HG03457 (cell line): ENCODE results near the gene LTBP2.

Experiments
- ATAC-seq: cut with Tn5 transposase; IDR thresholded peaks from one replicate; pipeline ENCODE4 v1.9.1; 2021; ENCODE audit warnings: moderate number of reproducible peaks; ENCODE audit not compliant: unreplicated experiment

Gene LTBP2

GRCh38 chr14:74611650-74612349 lies at the start of gene LTBP2:
Gene LTBP2, minus strand, starts transcription at chr14:74612237. Its CDS starts 293 bp downstream, at chr14:74611944.
- ATAC-seq: no peak

GRCh38 chr14:74660863-74661262 lies 48.8 kb upstream of the LTBP2 start:
- no peak for ATAC-seq

- ATAC-seq: no peak
Measured at GRCh38 chr14:74660167-74660566, 48.1 kb upstream of the LTBP2 start.

DNA sequence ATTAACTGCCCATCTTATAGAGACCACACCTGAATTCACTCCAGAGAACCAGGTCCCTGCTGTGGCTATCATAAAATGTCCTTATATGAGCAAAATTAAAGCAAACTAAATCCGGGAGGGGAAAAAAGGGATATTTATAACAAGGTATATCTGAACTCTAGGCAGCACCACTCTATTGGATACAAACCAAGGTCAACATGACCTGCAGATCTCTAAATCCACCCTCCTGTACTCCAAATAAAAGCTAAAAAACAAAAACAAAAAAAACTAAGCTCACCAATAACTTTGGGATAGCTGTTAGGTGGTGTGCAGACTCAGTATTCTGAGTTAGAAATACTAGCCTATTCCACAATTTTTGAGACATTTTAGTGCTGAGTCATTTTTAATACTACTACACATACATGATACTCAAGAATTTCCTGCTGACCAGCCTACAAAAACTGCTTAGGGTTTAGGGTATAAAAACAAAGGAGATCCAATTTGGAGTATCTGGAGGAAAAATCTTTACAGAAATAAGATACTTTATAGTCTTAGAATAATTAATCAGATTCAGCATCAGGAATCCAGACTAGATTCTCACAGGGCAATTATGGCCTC lies 46.6 kb upstream of the LTBP2 start:
- no peak for ATAC-seq

DNA sequence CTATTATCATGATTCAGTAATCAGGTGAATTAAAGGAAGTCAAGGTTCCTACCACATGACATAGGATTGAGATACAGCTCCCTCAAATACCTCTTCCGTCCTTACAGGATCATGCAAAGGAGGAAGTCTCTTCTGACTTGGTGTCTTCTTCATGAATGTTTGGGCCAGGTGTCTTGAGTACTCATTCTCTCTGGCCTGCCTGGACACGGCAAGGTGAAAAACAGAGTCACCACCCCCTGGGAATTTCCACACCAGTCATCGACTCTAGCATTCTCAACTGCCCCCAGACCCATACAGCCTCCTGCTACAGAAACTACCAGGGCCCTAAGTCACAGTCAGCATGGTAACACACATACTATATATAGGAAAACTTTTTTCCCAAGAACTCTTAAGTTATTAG lies 44.9 kb upstream of the LTBP2 start:
- ATAC-seq: no peak

DNA sequence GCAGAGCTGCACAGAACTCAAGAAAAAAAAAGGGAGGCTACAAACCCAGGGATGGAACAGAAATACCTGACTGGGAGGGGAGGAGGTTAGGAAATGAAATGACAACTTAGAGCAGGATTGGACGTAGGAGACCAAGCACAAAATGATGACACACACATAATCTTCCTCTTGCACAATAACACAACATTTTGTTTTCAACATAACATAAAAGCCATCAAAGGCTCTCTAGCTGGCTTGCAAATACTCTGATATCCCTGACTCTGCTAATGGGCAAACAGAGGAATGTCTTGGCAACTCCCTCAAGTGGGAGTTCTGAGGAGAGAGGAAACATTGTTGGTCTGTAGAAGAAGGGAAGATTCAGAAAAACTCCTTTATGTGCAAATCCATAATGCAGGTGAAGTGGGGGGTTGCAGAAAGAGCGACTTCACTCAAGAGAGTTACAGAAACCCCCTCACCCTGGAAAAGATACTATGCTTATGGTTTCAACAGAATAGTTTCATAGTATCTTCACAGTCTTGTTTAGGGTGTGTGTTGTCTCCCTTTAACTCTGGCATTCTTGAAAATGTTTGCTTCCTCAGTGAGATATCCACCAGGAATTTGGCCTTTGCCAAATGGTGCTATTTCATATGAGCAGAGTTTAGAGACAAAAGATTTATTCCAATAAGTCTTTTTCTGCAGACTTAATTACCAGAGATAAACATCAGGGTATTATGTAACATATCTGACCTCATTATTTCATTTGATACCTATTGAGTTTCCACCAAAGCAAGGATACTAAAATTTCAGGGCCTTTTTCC lies 43.8 kb upstream of the LTBP2 start:
- no peak for ATAC-seq

GRCh38 chr14:74654931-74655330 lies 42.9 kb upstream of the LTBP2 start:
- ATAC-seq: no peak

DNA sequence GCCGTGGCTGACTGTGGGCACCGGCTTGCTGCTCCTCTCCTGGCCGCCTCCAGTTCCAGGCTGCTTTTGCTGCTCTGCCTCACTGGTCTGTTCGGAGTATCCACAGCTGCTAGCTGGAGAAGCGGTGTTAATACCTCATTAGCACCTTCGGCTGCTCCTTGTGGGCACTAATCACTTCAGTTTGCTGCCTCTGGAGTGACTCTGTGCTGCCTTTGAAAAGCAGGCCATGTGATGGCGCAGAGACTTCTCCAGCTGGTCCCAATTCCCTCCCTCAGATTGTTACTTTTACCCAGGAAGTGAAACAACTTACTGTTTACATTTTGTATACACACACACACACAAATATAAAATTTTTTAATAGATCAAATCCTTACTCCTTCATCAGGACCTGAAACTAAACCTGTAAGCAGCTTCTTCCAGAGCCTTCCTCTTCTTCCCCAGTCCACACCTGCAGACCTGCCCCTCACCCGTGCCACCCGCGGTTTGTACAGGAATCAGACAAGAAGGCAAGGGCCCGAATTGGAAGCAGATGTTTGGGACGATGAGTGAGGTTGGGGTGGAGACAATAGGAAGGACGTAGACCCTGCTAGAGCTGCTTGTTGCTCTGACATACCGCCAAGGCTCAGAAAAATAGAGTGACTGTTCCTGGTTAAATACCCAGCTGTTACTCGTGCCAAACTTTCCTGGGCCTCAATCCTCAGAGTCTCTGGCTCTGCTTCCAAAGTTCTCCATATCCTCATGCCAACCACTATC lies 41.5 kb upstream of the LTBP2 start:
- no peak for ATAC-seq

DNA sequence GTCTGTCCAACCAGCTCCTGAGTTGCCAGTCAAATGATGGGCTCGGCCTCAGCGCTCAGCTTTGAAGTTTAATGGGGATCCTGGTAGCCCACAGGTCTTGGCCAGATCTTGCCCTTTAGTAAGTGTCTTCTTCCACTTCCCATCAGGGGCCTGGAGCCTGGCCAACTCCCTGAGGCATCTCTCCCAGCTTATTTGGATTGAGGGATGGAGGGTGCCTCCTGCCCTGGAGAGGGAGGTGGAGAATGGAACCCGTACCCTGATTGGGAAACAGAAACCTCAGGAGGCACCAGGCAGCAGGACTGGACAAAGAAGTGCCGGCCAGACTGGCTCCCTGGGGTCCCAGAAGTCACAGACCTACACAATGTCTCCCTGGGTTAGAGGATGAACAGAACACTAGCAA lies 40.5 kb upstream of the LTBP2 start:
- ATAC-seq: no peak

- no peak for ATAC-seq
Measured at GRCh38 chr14:74650927-74651686, 39.1 kb upstream of the LTBP2 start.

DNA sequence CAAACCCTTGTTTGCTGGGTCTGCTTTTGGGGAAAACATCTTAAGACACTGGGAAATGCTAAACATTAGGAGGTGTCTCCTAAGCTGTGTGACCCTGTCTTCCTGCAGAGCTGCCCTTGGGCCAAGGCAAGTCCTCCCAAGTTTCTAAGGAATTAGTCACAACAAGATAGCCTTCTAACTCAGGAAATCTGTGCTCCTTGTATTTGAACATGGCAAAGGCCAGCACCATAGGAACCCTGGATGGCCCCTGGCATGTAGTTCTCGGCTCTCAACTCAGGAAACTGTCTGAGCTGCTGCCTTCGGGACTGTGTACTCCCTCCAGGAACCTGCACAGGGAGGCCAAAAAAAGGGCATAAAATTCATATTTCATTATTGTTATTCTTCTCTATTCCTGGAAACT lies 37.6 kb upstream of the LTBP2 start:
- ATAC-seq: no peak

DNA sequence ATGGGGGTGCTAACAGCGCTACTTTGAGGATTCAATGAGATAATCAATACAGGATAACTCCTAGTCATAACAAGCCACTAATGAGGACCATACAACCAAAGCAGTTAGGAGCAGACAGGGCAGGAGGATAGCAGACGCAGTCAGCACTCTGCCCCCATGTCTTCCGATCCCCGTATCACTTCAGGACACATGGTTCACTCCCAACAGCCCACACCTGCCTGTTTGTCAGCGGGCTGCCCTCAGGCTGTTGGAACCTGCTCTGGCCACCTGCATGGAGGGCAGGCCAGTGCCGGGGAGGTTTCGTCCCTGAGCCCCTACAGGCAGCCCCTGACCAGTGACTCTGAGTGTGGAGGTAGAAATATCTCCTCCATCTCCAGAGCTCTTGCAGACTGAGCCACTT lies 37.1 kb upstream of the LTBP2 start:
- no peak for ATAC-seq

GRCh38 chr14:74648601-74649000 lies 36.6 kb upstream of the LTBP2 start:
- ATAC-seq: no peak

DNA sequence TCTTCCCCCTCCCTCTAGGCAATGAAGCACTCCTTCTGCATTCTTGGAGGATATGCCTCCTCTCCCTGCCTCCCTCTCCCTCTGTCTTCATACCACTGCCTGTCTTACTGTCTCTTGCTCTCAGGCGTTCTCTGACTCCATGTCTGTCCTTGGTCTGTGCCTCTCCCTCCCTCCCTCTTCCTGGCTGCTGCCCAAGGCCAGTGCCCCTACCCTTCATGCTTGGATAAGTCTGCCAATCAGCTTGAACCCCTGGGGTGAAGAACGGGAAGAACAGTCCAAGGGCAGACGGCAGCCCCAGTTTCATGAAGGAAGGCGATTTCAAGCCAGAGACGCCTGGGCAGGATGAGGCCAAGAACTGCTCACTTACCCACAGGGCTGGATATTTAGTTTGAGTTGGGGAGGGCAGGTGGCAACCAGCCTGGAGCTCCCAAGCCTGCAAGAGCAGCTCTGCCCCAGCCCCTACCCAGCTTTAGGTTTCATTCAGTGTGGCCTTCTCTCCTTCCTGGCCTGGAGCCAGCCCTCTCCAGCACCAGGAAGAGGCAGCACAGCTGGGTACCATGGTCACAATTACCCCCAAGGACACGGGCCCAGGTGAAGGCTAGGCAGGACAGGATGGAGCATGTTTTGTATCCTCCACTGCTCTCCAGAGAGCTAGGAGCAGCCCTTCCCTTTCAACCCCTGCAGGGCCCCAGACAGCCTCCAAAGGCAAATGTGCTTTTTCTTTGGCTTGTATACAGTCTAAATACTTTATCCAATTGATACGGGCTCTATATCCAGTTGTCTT lies 35.8 kb upstream of the LTBP2 start:
- ATAC-seq: no peak

DNA sequence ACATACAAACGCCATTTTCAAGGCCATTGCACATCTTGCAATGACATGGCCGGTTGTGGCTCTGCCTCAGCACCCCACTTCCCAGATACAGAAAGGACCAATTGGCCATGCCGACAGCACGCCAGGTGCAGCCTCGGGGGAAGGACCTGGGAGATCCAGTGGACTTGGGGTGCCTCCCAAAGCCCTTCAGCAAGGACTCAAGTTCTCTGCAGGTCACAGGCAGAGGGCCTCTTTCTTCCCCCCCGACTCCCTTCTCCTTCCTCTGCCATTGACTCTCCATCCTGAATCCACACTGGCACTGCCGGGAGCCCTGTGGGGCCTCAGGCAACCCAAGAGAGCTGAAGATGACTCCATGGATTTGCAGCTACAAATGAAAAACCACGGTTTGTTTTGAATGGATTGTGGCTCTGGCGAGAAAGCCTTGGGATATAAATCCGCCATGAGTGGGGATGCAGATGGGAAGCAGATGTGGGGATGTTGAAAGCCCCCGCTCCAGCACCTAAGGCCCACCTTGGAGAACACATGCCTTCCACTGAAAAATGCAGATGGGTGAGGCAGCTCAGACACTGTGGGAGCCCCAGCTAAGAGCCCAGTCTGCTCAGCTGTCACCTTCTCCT lies 35.1 kb upstream of the LTBP2 start:
- ATAC-seq: no peak

GRCh38 chr14:74645756-74646470 lies 33.9 kb upstream of the LTBP2 start:
- no peak for ATAC-seq

DNA sequence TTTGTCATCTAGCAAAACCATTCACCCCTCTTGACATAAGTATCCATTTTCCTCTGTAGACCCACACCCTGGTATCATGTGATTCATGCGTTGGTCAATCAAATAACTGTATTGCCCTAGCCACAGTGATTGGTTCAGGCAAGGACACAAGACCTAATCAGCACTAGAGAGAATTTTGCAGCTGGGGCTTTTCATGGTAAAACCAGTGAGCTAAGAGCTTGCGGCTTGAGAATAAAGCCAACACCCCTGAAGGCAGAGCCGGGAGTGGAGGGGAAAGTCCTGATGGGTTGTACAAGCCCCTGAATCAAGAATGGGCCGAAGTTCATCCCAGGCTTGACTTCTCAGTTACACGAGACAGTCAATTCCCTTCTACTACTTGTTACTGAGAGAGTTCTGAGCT lies 33.2 kb upstream of the LTBP2 start:
- ATAC-seq: no peak

DNA sequence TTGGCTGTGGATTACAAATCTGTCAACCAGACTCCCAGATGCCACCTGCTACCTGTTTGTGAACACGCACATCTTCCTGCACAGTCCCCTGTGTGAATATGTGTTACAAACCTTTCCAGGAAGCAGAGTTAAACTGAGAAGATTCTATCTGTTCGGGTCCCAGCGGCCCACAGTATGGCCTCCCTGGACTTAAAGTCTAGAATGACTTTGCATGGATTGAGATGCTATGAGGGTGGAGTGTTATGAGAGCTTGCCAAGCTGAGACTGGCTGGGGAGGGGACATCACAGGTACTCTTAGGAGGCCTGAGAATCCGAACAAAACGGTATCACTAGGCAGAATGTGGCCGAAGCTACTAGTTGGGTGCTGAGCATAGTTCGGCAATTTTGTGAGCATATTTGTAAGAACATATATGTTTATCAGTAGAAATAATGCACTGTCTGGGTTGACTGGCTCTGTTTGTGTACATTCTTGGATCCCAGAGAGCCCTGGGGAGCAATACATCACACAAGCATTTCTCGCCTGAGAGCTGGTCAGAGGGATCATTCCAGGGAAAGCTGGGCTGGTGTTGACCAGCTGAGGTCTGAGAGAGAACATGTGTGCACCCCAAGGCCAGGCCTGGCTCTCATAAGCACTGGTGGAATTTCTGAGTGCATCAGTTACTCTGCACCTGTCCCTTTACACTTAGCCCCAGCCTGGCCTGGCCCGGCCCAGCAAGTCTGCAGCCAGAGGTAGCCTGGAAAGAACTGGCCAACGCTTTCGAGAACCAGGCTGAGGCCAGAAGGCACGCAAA lies 29.8 kb upstream of the LTBP2 start:
- no peak for ATAC-seq
